PC-3 (cell line): ENCODE data around the gene ROBO3. TPM values are rescaled to one million over a fixed set of nuclear protein-coding genes. Genes with fewer than 3 reads are reported as not detected.

ENCODE experiments used
- ATAC-seq: fragments of 200-7000 bp; cut with Tn5 transposase; 2 replicates; pipeline ENCODE4 v1.9.1; 2020; ENCODE audit warnings: mild to moderate bottlenecking, moderate library complexity
- BruUV-seq: library from RNA; stranded (reverse); fragments of 400-500 nt; replicated peaks from 2 replicates; lab custom pipeline; 2021; lab: Mats Ljungman, UMichigan
- CTCF ChIA-PET: fragments of 300-600 bp; sonication (Branson Sonifier 250); formaldehyde crosslinking; loops from one replicate; lab custom pipeline; 2022; ENCODE audit warnings: antibody characterized with exemption; lab: Charles Lee
- POLR2A ChIA-PET: fragments of 300-600 bp; sonication (Branson Sonifier 250); formaldehyde crosslinking; loops from one replicate; lab custom pipeline; 2022; ENCODE audit warnings: antibody characterized with exemption; ENCODE audit not compliant: unreplicated experiment; lab: Charles Lee
- DNase-seq: peaks from one replicate; pipeline ENCODE4 v3.0.0-alpha.2; 2015
- H2AFZ ChIP-seq: fragments of 300-600 bp; sonication (generic); 2 replicates; pipeline ENCODE4 v1.6.0; 2016; ENCODE audit warnings: antibody characterized with exemption, low read length
- H3F3A ChIP-seq: fragments of 300-600 bp; sonication (generic); one replicate; pipeline ENCODE4 v1.6.0; 2017; ENCODE audit warnings: antibody characterized with exemption, low read length, control low read depth, mild to moderate bottlenecking; ENCODE audit not compliant: unreplicated experiment
- H3K27ac ChIP-seq: fragments of 300-600 bp; sonication (generic); 2 replicates; pipeline ENCODE4 v1.5.1; 2016; ENCODE audit warnings: mild to moderate bottlenecking, low read length
- H3K27me3 ChIP-seq: fragments of 300-600 bp; sonication (generic); 2 replicates; pipeline ENCODE4 v1.6.1; 2016; ENCODE audit warnings: low read length, mixed read lengths
- H3K36me3 ChIP-seq: fragments of 300-600 bp; sonication (generic); 2 replicates; pipeline ENCODE4 v1.6.1; 2016; ENCODE audit warnings: low read depth, mixed run types, low read length, mixed read lengths
- H3K4me1 ChIP-seq: fragments of 300-600 bp; sonication (generic); 2 replicates; pipeline ENCODE4 v1.5.1; 2016; ENCODE audit warnings: low read length; ENCODE audit not compliant: insufficient read depth
- H3K4me2 ChIP-seq: fragments of 300-600 bp; sonication (generic); 2 replicates; pipeline ENCODE4 v1.6.0; 2016; ENCODE audit warnings: low read length
- H3K4me3 ChIP-seq: fragments of 300-600 bp; sonication (generic); 2 replicates; pipeline ENCODE4 v1.5.1; 2016; ENCODE audit warnings: mild to moderate bottlenecking, low read length, mixed read lengths
- H3K79me2 ChIP-seq: fragments of 300-600 bp; sonication (generic); 2 replicates; pipeline ENCODE4 v1.6.1; 2017; ENCODE audit warnings: low read length, mixed read lengths
- H3K9ac ChIP-seq: fragments of 300-600 bp; sonication (generic); 2 replicates; pipeline ENCODE4 v1.6.0; 2016; ENCODE audit warnings: mild to moderate bottlenecking, low read length
- H3K9me2 ChIP-seq: fragments of 300-600 bp; sonication (generic); replicated peaks from 2 replicates; pipeline ENCODE4 v1.6.1; 2016; ENCODE audit warnings: mixed run types, low read length, mixed read lengths
- H3K9me3 ChIP-seq: fragments of 300-600 bp; sonication (generic); 2 replicates; pipeline ENCODE4 v1.6.1; 2016; ENCODE audit warnings: low read length, mixed read lengths
- H4K20me1 ChIP-seq: fragments of 300-600 bp; sonication (generic); 2 replicates; pipeline ENCODE4 v1.6.1; 2016; ENCODE audit warnings: low read length, mixed read lengths
- CTCF ChIP-seq: fragments of 300-600 bp; sonication (generic); conservative IDR thresholded peaks from 2 replicates; pipeline ENCODE4 v1.5.1; 2017; ENCODE audit warnings: antibody characterized with exemption, low read depth, mild to moderate bottlenecking, low read length
- EZH2 ChIP-seq: fragments of 300-600 bp; sonication (generic); IDR thresholded peaks from one replicate; pipeline ENCODE4 v1.6.1; 2017; ENCODE audit warnings: antibody characterized with exemption, mild to moderate bottlenecking, low read length; ENCODE audit not compliant: unreplicated experiment
- EZH2phosphoT487 ChIP-seq: fragments of 300-600 bp; sonication (generic); IDR thresholded peaks from 2 replicates; pipeline ENCODE4 v1.6.1; 2018; ENCODE audit warnings: mild to moderate bottlenecking, antibody characterized with exemption, low read length, borderline replicate concordance
- intact Hi-C: fragments of 100-400 bp; cut with micrococcal nuclease; formaldehyde crosslinking; loops from 2 replicates; pipeline ENCODE4 v1.9.0; 2023
- total RNA-seq: library from RNA; depleted of rRNA; stranded (reverse); fragments of >200 nt; gene quantifications from 2 replicates; pipeline ENCODE4 v1.2.3, GENCODE V29; 2014

Gene ROBO3
- total RNA-seq, 1 experiment from 2014 or later, result 18.5 TPM

DNA sequence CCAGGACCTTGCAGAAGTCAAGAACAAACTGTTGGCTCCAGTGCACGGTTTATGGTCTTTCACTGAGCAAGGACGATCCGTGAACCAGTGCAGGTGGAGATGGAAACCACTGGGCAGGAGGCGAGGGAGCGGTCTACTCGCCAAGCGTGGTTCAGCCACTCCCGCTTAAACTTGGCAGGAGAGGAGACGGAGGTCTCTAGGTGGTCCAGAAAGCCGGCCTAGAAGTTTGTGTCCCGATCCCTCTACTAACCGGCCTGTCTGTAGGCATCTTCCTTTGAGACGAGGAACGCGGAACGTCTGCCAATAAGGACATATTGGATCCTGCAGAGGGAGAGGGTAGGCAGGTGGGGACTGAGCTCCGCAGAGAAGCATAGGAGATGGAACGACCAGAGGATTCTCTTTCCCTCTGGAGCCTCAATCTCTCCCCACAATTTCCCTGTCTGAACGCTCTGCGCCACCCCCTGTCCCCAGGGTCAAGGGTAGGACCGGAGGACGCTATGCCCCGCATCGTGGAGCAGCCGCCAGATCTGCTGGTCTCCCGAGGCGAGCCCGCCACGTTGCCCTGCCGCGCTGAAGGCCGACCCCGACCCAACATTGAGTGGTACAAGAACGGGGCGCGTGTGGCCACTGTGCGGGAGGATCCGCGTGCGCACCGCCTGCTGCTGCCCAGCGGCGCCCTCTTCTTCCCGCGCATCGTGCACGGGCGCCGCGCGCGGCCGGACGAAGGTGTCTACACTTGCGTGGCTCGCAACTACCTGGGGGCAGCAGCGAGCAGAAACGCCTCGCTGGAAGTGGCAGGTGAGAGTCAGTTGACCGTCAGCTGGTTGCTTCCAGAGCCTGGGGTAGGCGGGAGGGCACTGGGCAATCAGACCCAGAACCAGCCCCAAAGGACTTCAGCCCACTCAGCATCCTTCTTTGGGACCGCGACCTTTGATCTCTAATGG is 3.4 kb downstream of the ROBO3 start:
- Histone ChIP-seq H3K4me1 (no peaks in the 10 kb centered on the region), H4K20me1 (no peaks in the 10 kb centered on the region), H2AFZ (no peak overlapping the region), H3F3A (no peaks in the 10 kb centered on the region), H3K4me3 (no peak overlapping the region), H3K9me2 (no peaks in the 10 kb centered on the region), H3K4me2 (no peak overlapping the region), H3K9me3 (no peaks in the 10 kb centered on the region), H3K79me2 (no peaks in the 10 kb centered on the region), H3K36me3 (no peaks in the 10 kb centered on the region), H3K27me3 (peaks cover 49% of the 10 kb centered on the region), H3K9ac (no peak overlapping the region), H3K27ac (no peak overlapping the region)
- intact Hi-C loops, result no loop called here
- ATAC-seq, result no peak
- DNase-seq, result no peak
- BruUV-seq, result no TSS peak
- ChIA-PET CTCF (no interaction called here), POLR2A (no interaction called here)
- TF ChIP-seq EZH2phosphoT487 (no peak), EZH2 (no peak)

- Histone ChIP-seq H3K4me1 (no peaks in the 10 kb centered on the region), H3K27me3 (peaks cover 42% of the 10 kb centered on the region), H4K20me1 (no peaks in the 10 kb centered on the region), H3K9me3 (no peaks in the 10 kb centered on the region), H3K27ac (no peak overlapping the region), H3K4me2 (no peak overlapping the region), H3K4me3 (no peak overlapping the region), H3K9me2 (no peaks in the 10 kb centered on the region), H3K9ac (no peak overlapping the region), H3K79me2 (no peaks in the 10 kb centered on the region), H2AFZ (no peak overlapping the region), H3K36me3 (no peaks in the 10 kb centered on the region), H3F3A (no peaks in the 10 kb centered on the region)
- POLR2A ChIA-PET, result no interaction called here
- ATAC-seq (no peak), DNase-seq (no peak)
- TF ChIP-seq CTCF (no peak), EZH2phosphoT487 (no peak)
- CTCF ChIA-PET, result no interaction called here
- no TSS peak for BruUV-seq
- intact Hi-C loops, result no loop called here
Measured at GRCh38 chr11:124869331-124869730, 4.1 kb downstream of the ROBO3 start.

GRCh38 chr11:124869856-124870387 is 4.7 kb downstream of the ROBO3 start:
- H4K20me1 ChIP-seq, result no peaks in the 10 kb centered on the region
- ATAC-seq, result no peak
- no peak overlapping the region for H3K4me2 ChIP-seq
- no peaks in the 10 kb centered on the region for H3F3A ChIP-seq
- H3K9ac ChIP-seq, result no peak overlapping the region
- BruUV-seq, result no TSS peak
- DNase-seq, result no peak
- no peak overlapping the region for H2AFZ ChIP-seq
- no peaks in the 10 kb centered on the region for H3K4me1 ChIP-seq
- intact Hi-C loops, result no loop called here
- no peak overlapping the region for H3K27ac ChIP-seq
- no peaks in the 10 kb centered on the region for H3K36me3 ChIP-seq
- H3K4me3 ChIP-seq, result no peak overlapping the region
- ChIA-PET POLR2A (no interaction called here), CTCF (no interaction called here)
- TF ChIP-seq CTCF, result no peak
- TF ChIP-seq EZH2phosphoT487, result no peak
- no peak for TF ChIP-seq EZH2
- H3K79me2 ChIP-seq, result no peaks in the 10 kb centered on the region
- H3K27me3 ChIP-seq, result peaks cover 36% of the 10 kb centered on the region
- no peaks in the 10 kb centered on the region for H3K9me2 ChIP-seq
- H3K9me3 ChIP-seq, result no peaks in the 10 kb centered on the region
